Renal pelvis (tissue), 4 donors: ENCODE measurements around the gene RSPO1. TPM values are rescaled to one million over a fixed set of nuclear protein-coding genes. Genes with fewer than 3 reads are reported as not detected.

Experiments
- DNase-seq: peaks from one replicate; pipeline ENCODE4 v3.0.0-alpha.2; 2013
- polyA plus RNA-seq, 3 donors: library from polyadenylated mRNA; unstranded; fragments of 120-200 nt; gene quantifications; one replicate each; pipeline ENCODE4 v1.2.1, GENCODE V29; 2013; ENCODE audit not compliant: insufficient read length in 3 of 3

Gene RSPO1
- polyA plus RNA-seq, 3 donors, result 6.3 to 8.3 (median 7.9) TPM

DNA sequence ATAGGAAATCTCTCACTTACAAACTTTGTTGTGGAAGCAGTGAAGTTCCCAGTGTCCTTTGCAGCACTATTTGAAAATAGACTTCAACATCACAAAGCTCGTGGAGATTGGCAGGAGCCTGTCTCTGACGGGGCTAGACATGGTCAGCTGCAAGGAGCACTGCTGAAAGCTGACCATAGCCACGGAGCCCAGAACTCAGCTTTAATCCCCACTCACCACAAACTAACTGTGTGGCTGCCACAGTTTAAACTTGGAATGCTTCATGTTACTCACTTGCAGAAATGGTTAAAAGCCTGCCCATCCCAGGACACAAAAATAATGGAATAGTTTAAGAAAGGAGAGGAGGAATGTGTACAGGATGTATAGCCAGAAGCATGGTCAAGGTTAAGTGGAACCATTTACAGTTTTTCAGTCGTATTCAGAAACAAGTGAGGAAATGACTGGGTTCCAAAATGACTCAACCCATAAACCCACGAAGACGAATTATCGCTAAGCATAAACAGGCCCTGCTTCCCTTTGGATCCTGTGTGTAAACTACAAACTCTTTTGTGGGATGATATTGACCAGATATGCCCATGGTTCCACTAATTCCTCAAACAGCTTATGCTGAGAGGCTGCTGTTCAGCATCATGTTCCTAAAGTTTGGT is 59.7 kb downstream of the RSPO1 start:
- no peak for DNase-seq

DNA sequence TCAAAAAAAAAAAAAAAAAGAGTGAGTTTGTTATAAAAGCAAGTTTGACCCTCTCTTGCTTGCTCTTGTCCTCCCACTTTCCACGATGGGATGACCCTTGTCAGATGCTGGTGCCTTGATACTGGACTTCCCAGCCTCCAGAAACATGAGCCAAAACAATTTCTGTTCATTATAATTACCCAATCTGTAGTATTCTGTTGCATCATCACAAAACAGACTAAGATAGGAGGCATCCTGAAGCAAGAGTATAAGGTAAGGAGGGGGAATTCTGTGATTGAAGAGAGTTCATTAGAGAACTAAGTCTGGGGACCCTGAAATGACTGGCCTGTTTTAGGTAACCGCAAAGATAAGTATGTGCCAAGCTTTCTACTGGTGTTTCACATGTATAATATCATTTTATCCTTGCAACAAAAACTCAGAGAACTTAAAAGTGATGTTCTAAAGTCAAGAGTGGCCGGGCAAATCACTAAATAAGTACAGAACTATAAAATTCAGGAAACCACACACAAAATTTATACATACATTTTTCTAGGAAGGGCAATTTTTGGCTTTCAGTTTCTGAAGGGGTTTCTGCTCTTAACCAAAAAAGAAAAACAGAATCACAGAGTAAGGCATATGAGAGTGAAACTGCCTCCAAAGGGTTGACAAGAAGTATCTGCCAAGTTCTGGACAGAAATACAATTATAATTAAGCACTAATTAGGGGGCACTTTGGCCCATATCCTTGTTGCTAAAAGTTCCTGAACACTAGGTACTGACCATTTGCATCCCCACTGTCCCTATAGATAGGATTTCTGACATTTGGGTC is 64.0 kb downstream of the RSPO1 start:
- no peak for DNase-seq

DNA sequence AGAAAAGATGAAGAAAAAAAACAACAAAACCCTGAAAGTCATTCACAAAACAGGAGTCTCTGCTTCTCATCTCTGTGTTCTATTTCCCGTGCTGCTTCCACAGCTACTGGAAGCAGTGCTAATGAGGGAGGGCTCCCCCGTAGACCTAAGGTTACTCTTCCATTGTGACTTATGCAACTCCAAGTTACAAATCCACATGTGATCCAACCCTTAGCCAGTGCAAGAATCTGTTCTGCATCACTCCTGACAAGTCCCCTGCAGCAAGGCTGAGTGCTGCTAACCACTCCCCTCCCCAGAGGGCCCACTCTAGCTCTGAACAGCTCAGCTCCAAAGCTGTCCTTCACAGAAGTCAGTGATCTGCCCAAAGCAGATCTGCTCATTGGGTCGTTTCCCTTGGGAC is 67.7 kb downstream of the RSPO1 start:
- DNase-seq, result no peak

DNA sequence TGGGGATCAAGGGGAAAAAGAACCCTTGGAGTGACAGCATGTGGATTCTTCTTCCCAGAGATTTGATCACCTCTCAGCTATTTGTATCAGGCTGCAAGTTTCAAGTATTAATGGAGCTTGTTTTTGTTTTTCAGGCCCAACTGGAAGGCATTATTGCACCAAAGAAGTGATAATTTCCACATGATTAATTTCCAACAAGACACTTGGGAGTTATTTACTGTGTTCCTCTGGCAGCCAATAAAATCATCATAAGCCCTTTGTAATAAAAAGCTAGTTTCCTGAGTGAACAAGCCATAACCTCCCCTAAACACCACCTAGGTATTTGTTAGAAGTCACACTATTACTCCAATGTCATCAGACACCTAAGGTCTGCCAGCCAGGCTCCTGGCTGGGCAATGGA is 69.8 kb downstream of the RSPO1 start:
- no peak for DNase-seq

DNA sequence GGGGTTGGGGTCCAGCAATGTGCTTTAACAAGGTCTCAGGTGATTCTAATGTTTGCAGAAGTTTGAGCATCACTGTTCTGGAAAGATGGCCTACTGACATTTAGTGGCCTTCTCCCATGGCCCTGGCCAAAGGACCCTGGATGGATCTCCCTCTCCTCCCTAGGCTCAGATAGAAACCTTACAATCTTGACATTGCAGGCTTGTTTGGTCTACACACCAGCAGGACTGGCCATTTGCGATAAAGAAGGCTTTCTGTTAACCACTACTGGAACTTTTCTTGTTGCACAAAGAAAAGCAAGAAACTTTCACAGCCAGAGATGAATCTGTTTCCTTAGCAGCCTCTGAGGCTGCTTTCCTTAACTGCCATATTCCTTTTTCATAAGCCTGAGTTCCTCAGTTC is 71.7 kb downstream of the RSPO1 start:
- DNase-seq, result no peak

Other genes starting within 250 kb of the RSPO1 start
- 1 to 10 TPM; 2.6 to 2.9 (median 2.9) TPM for gene ZC3H12A, start 160.3 kb downstream of the RSPO1 start, polyA plus RNA-seq
- gene MEAF6, start 120.1 kb downstream of the RSPO1 start, polyA plus RNA-seq, result 10 to 100 TPM; 90.8 to 95.4 (median 91.7) TPM
- gene SNIP1, start 80.6 kb downstream of the RSPO1 start, polyA plus RNA-seq, result 10 to 100 TPM; 13.5 to 15.9 (median 15.5) TPM
- gene DNALI1, start 78.0 kb downstream of the RSPO1 start, polyA plus RNA-seq, result 10 to 100 TPM; 73.1 to 85.2 (median 80.4) TPM
- gene GNL2, start 39.0 kb downstream of the RSPO1 start, polyA plus RNA-seq, result 10 to 100 TPM; 65.3 to 82.5 (median 74.4) TPM
- gene CDCA8, start 57.6 kb upstream of the RSPO1 start, polyA plus RNA-seq, result 10 to 100 TPM; 16.0 to 21.4 (median 19.2) TPM
- under 1 TPM; 0.12 to 0.24 (median 0.13) TPM for gene EPHA10, start 130.2 kb upstream of the RSPO1 start, polyA plus RNA-seq
- gene MANEAL, start 159.0 kb upstream of the RSPO1 start, polyA plus RNA-seq, result 1 to 10 TPM; 4.0 to 4.9 (median 4.4) TPM
- gene C1orf122, start 172.9 kb upstream of the RSPO1 start, polyA plus RNA-seq, result 10 to 100 TPM; 29.5 to 37.1 (median 36.7) TPM
- 10 to 100 TPM; 11.5 to 14.0 (median 12.2) TPM for gene YRDC, start 173.3 kb upstream of the RSPO1 start, polyA plus RNA-seq
- gene MTF1, start 224.7 kb upstream of the RSPO1 start, polyA plus RNA-seq, result 1 to 10 TPM; 7.0 to 8.9 (median 8.4) TPM